Endothelial cell of hepatic sinusoid (primary cell): ENCODE data around the gene DEAF1.

ENCODE experiments used
- in situ Hi-C: cut with HindIII; loops from 2 replicates; pipeline ENCODE4 v1.10.0; 2017; ENCODE audit warnings: low sequenced_read_pairs

The DEAF1 gene

DNA sequence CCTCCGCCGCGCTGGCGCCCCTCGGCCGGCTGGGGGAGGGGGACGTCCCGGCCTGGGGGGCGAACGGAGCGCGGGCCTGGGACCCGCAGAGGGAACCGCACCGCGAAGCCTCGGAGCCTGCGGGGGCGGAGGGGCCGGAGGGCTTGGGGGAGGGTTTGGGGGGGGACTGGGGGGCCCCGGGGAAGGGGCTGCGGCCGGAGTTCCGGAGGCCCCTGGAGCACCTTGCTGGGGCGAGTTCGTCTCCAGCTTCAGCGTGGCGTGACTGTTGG, 67.8 kb downstream of the DEAF1 start:
- in situ Hi-C loops: no loop called here

DNA sequence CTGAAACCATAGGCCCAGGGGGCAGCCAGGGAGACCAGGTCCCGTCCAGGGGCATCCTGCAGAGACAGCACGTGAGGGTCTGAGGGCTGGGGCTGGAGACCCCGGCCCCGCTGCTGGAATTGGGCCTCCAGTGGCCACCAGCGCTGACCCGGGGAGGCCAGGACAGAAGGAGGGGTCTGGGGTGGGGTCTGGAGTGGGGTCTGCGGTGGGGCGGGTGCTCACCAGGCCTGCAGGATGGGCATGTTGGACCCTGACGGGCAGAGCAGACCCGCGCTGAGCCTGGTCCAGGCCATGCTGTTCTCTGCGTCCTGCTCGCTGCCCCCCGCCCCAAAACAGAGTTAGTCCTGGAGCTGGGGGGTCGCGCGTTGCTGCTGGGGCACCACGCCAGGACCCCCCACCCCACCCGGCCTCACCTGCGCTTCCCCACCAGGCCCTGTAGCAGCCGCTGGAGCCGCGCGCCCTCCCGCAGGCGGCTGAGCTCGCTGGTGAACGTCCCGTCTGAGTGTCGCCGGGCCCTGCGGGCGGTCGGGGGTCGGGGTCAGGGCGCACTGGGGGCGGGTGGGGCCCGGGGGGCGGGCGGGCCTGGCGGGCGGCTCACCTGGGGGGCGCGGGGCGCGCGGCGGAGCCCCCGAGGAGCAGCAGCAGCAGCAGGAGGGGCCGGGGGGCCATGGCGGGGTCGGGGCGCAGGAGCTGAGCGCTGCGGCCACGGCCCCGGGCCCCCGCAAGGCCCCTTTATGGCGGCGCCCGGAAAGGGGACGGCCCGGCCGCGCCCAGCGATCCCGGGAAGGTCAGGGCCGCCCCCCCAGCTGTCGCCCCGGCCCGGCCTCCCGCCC, 68.3 kb downstream of the DEAF1 start, which contains the start of gene SCT:
SCT (minus strand) TSS at position 707 of the 833 bp plus-strand sequence; CDS start at position 669, 38 bp downstream.
- in situ Hi-C loops: no loop called here

DNA sequence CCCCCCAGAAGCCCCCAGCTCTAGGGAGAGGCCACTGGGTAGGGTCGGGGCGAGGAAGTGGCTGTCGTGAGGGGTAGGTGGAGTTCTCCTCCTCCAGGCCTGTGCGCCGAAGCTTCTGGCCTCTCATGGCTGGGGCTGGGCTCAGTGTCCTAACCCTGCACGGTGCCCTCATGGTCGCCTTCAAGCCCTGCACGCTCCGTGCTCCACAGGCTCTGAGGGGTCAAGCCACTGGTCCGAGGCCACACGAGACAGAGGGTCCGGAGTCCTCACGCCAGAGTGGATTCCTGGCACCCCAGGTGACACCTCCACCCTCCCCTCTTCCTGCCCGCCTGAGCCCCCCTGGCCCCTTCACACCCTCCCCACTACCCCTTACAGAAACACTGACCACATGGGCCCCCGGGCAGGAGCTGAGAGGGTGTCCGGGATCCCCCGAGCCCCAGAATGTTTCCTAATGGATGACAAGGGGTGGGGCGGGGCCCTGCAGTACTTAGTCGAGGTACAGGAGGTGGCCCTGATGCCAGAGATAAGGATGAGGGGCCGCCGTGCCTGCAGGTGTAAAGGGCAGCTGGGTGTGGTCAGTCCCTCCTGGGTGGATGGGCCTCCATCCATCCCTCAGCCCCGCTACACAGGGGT, 69.3 kb downstream of the DEAF1 start:
- in situ Hi-C loops: no loop called here

DNA sequence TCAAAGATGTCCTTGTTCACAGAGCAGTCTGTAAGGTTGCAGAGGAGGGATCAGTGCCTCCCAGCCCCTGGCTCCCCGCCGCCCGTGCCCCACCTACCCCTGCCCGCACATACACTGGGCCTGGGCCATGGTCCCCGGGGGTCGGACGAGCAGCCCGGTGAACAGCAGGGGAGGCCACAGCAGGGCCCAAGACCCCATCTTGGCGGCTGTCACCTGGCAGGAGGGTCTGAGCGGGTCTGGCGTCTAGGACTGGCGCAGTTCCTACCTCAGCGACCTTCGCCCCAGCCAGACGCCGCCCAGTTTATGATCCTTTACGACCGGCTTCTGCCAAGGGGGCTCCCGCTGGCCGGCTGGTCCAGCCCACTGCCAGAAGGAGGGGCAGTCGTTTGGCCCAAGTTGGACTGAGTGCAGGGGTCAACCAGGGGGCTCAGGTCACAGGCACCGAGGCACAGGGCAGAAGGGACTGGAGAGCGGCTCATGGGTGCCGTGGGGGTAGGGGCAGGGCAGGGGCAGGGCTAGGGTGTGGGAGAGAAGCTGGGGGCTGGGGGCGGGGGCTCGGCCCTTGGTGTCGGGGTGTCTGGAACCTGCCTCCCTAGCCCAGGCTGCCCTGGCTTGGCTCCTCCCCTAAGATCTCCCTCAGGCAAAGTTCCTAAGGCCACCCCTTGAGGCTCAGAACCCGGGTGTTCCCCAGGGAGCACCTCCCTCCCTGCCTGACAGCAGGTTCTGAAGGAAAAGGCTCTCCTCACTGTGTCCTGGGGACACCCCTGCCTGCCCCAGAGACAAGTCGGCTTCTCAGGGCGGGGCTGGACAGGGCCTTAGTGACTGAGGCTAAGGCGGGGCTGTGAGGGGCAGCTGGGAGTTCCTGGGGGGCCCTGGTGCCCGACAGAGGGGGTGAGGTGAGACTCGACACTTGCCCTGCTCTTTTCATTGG, 70.1 kb downstream of the DEAF1 start, which contains the start of gene CDHR5:
CDHR5 (minus strand) TSS at position 251 of the 931 bp plus-strand sequence; CDS start at position 198, 53 bp downstream.
- in situ Hi-C loops: no loop called here

DNA sequence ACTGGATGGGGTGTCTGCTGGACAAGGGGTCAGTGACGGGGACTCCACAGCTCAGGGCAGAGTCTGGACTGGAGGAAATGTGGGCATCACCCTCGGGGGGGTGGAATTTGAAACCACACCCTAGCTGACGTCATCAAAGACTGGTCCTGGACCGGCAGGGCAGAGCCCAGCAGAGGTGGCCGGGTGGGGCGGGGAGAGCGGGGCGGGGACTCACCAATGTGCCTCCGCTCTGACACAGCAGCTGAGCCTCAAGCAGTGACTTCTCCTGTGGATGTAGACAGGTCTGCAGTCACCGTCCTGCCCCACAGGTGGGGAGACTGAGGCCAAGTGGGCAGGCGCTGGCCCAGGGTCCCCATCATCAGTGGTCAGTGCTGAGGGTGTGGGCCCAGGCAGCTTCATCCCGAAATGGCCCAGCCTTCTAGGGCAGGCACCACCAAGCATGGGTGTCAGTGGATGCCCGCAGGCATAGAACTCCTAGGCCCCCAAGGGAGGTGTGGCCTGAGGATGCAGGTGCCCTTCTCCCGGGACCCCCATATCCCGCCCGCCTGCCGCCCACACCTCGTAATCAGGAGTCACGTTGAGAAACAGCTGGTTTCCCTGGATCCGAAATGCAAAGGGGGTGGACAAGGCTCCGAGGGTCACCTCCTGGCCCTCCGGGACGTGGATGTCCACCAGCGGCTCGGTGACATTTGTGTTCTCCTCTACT, 70.9 kb downstream of the DEAF1 start:
- in situ Hi-C loops: no loop called here

DNA sequence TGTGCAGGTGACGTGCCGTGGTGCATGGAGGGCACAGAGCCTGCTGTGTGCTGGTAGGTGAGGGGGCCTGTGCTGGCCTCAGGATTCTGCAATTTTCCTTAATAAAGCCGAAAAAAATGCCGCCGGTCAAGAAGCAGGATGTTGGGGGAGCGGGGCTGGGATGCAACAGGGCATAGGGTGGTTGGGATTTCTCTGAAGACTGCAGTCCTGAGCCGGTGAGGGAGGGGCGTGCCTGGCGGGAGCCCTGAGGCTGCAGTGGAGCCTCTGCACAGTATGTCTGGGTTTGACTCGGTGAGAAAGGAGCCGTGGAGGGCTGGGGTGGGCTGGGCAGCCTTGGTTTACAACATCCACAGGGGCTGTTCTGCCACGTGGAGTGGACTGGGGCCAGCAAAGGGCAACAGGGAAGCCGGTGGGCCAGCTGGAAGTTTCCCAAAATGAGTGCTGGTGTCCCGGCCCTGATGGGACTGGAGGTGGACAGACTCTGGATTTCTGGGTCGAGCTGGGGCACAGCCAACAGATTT, 71.6 kb downstream of the DEAF1 start:
- in situ Hi-C loops: no loop called here

DNA sequence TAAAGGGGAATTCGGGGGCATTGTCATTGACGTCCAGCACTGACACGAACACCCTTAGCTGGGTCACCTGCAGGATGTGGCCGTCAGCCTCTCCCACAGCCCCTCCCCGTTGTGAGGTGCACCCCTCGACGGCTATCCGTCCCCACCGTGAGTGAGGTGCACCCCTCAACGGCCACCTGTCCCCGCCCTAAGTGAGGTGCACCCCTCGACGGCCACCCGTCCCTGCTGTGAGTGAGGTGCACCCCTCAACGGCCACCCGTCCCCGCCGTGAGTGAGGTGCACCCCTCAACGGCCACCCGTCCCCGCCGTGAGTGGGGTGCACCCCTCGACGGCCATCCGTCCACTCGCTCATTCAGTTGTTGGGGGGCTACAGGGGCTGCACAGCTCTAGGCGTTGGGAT, 73.2 kb downstream of the DEAF1 start:
- in situ Hi-C loops: no loop called here

DNA sequence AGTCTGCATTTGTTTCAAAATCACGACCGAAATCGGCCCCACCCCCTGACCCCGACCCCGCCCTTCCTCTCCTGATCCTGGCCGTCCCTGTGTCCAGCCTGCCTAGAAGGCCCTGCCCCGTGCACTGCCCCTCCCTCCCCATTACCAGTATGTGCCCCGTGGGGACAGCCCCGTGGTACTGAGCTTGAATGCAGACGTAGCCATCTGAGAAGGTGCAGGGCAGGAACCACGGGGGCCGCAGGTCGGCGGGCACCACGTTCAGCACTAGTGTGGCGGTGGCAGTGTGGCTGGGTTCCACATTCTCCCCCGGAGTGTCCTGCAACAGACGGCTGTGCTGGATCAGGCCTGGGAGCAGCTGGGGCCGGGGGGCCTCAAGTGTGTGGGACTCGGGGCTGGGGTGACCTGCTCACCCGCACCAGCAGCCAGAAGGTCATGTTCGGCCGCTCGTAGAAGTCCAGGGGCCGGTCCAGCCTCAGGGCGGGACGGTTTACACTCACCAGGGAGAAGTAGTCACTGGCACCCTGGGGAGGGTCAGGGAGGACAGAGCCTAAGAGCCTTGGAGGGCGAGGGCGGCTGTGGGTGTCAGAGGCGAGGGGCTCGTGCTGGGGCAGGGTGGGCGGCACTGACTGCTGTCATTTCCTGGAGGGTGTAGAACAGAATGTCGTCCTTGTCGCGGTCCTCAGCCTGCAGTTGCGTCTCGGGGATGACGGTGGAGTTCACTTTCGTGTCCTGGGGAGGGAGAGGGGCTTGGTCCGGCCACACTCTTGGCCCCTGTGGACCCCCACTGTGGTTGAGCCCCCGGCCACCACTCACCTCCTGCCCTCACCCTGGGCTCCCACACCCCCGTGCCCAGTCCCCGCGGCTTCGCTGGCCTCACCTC, 73.8 kb downstream of the DEAF1 start:
- in situ Hi-C loops: no loop called here

DNA sequence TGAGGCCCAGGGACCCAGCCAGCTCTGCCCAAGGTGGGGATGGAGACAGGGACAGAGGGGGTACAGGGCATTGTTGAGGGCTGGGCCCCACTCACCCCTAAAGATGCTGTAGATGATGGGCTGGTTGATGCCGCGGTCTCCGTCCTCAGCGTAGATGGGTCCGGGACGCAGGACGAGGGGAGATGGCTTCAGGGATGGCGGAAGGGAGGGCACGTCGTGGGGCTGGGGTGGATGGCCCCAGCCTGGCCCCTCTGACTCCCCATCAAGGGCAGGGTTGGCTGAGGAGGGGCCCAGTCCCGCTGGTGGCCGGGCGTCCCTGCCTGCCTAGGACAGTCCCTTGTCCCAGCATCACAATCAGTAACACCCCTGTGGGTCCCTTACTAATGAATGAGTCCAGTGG, 74.8 kb downstream of the DEAF1 start:
- in situ Hi-C loops: no loop called here

DNA sequence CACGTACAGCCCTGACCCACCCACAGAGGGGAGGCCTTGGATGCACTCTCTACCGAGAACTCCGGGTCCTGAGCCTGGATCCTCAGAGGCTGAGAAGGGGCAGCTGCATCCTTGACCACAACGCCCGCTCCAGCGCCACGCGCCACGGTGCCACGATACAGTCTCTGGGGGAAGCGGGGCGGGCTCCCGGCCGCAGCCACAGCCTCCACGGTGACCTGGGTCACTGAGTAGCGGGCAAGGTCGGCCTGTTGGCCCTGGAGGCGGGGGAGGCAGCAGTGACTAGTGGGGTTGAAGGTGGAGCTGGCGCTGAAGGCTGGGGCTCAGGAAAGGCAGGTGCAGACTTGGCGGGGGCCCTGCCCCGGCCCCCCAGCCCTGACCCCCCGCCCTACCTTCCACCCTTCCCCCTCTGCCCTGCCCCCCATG, 75.4 kb downstream of the DEAF1 start:
- in situ Hi-C loops: no loop called here

DNA sequence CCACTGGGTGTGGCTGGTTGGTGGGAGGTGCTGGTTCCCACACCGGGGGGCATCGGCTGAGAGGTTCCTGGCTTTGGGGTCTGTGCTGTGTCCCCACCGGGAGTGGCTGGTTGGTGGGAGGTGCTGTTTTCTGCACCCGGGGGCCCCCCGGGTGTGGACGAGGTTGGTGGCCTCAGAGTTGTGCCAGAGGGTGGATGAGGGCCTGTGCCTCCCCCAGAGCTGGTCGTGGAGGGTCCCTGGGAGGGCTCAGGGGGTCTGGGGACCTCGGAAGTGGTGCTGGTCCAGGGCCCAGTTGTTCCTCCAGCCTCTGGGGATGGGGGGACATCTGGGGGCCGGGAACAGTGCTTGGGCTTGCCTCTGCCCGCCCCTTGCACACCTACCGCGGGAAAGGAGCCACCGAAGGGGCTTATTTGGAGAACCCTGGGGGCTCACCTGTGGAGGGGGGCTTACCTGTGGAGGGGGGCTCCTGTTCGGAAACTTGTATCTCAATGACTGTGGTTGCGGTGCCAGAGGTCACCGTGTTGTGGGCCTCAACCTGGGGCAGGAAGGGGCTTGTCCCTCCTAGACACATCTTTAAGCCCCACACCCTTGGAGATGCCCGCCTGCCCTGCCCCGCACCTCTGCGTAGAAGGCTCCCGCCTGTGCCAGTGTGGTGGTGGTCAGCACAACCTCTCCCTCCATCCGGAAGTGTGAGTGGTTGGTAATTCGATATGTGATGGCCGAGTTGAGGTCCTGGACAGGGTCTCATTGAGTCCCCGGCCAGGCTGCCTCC, 76.0 kb downstream of the DEAF1 start:
- in situ Hi-C loops: no loop called here

DNA sequence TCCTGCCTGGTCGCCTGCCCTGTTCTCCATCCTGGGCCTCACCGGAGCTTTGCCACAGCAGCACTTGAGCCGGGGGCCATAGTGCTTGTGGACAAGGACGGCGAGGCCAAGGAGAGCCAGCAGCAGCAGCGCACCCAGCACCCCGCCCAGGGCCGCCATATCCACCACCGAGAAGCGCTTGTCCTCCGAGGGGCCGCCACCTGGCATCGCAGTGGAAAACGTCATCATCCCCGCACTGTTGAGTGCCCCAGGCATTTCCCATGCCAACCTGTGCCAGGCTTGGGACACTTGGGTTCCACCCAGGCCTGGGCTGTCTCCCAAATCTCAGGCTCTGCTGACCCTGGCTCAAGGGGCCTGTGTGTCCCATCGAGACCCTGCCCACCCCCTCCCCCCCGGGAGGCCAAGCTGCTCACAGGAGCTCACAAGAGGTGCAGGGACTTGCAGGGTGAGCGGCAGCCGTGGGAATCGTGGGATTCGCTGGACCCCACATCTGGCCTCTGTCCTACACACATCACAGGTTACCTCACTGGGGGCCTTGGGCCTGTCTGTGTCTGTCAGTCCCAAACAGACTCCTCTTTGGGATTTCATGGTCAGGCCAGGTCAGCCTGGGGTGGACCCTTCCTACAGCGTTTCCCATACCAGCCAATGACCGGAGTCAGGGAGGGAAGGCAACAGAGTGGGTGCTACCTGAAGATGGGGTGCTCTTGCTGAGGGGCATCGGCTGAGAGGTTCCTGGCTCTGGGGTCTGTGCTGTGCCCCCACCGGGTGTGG, 76.9 kb downstream of the DEAF1 start:
- in situ Hi-C loops: no loop called here

DNA sequence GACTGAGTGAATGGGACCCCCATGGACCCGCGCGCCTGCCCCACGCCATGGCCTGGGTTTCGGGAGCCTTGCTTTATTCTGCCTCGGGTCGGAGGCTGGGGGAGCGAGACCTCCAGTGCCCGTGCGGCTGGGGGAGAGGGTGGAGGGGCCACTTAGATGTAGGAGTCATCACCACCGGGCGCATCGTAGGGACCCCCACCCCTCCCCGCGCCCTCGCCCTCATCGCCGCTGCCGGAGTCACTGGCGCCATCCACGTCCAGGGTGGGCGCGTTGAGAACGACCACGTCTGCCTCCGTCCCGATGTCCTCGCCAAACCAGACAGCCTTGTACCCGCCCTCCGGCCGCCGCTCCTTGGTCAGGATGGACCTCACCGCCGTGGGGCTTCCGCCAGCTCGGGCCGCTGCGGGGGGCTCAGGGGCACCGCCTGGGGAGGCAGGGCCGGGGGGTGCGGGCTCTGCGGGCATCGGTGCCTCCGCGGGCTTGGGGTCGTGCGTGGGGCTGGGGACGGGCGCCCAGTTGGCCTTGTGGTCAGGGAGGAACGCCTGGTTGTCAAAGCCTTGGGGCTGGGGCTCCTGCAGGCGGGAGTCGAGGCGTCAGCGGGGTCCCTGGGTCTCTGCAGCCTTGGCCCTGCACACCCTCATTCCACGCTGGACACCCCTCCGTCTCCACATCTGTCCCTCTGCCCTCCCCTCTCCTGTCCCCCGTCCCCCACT, 77.7 kb downstream of the DEAF1 start:
- in situ Hi-C loops: no loop called here

DNA sequence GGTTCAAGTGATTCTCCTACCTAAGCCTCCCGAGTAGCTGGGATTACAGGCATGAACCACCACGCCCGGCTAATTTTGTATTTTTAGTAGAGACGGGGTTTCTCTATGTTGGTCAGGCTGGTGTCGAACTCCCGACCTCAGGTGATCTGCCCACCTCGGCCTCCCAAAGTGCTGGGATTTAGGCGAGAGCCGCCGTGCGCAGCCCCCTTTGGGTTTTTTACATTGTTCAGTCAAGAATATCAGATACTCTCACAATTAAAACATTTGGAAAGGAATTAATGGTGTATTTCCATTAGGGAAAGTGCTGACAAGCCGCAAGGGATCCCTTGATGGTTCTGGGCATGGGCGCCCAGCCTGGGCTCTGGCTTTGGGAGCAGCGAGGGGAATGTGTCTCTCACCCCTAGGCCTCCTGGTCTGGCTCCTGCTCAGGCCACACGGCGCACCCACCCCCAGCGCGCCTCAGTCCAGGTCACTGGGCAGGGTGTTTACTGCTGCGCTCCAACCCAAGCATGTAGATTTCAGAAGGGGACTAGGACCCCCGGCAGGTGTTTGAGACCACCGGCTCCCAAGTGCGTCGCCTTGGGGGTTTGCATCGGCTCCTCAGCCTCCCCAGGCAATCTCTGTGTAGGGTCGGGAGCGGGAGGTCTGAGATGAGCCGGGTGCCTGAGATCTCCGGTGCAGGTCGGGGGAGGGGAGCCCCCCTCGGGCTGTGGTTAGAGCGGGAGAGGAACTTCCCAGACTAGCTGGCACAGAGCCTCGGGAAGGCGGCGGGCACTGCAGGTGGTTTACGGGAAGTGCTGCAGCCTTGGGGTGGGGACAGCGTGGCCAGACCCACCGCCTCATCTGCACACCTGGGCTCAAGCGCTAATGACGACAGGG, 78.5 kb downstream of the DEAF1 start:
- in situ Hi-C loops: no loop called here

DNA sequence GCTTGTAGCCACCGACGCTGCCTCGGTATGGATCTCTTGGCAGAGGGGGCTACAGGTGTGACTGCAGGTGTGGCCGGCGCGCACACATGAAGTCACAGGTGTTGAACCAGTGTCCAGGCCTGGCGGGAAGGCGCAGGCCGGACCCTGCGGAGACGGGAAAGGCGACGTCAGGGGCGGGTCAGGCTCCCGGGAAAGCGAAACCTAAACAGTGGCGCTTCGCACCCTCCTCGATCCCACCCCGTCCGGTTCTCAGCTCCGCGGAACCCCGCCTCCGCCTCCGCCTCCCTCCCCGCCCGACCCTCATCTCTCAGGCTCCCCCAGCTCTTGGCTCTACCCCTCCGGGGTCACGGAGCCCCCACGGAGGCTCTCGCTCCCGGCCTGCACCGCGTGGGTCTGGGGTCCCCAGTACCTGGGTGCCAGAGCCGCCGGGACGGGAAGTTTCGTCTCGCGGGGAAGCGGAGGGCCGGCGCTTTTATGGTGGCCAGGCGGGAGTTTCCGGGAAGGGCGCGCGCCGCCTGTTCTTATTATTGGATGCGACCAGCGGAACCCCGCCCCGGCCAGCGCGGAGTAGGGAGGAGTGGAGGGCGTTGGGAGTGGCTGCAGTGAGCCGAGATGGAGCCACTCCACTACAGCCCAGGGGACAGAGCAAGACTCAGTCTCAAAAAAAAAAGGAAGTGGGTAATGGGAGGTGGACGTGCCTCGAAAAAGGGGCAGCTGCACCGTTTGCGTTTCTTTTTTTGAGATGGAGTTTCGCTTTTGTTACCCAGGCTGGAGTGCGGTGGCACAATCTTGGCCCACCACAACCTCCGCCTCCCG, 79.3 kb downstream of the DEAF1 start, which contains the start of gene IRF7:
IRF7 (minus strand) TSS at position 447 of the 816 bp plus-strand sequence. CDS start 586 bp downstream, outside the sequence.
- in situ Hi-C loops: no loop called here
